ENCODE measurements around the gene CACHD1.

CACHD1 gene

DNA sequence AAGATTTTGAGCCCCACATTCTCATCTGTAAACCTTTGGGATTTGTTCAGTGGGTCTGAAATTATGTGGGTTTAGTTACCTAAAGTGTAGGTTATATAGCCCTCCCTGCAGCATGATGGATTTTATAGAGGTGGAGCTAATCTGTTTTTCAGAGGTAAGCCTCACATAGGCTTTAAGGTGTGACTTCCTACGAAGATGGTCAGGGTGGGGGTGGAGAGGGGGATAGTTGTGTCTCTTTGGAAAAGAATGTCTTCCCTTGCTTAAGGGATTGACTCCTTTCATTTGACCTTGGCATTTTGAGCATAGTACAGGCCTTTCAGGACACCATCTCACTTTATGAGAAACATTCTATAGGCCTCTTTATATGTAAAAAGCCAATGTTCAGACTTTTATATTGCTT lies 3.4 kb downstream of the CACHD1 start:
- DNase-seq, result no peak

DNA sequence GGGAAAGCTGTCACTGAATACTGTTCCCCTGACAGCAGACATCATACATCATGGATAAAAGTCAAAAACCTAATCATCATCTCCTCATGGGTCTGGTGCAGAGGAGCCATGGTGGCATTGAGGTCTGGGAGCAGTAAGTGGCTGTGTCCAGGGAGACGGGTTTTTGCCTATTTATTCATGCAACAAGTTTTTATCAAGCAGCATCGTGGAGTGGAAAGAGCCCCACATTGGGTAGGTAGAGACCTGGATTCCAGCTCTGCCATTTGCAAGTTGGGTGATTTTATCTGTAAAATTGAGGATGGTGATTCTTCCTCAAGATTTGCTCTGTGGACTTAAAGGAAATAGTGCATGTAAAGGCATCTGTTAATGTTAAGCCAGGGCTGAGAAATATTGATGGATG lies 4.2 kb downstream of the CACHD1 start:
- no peak for DNase-seq

DNA sequence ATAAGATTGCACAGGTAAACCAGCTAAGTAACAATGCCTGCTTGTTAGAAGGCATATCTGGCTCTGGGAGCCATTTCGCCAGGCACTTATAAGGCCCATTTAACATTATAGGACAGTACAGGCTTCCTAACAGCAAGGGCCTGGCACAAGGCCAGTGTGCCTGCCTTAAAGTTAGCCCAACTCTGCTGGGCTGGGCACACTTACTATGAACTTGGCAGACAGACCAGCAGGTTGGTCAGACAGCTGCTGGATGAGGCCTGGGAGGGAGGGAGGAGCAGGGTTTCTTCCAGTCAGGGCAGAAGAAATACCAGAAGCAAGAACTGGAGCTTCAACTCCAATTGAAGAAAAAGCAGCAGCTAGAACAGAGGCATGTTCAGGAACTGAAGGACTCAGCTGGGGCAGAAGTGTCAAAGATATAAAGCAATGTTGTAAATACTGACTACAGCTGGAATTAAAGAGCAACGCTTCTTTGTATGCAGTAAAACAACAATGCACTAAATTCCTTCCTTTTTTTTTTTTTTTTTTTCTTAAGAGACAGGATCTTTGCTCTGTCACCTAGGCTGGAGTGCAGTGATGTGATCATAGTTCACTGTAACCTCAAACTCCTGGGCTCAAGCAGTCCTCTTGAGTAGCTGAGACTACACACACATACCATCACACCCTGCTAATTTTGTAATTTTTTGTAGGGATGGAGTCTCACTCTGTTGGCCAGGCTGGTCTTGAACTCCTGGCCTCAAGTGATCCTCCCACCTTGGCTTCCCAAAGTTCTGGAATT lies 4.9 kb downstream of the CACHD1 start:
- peak in 3 of 14 donors; percentile 8 to 40 (median 29) for DNase-seq

DNA sequence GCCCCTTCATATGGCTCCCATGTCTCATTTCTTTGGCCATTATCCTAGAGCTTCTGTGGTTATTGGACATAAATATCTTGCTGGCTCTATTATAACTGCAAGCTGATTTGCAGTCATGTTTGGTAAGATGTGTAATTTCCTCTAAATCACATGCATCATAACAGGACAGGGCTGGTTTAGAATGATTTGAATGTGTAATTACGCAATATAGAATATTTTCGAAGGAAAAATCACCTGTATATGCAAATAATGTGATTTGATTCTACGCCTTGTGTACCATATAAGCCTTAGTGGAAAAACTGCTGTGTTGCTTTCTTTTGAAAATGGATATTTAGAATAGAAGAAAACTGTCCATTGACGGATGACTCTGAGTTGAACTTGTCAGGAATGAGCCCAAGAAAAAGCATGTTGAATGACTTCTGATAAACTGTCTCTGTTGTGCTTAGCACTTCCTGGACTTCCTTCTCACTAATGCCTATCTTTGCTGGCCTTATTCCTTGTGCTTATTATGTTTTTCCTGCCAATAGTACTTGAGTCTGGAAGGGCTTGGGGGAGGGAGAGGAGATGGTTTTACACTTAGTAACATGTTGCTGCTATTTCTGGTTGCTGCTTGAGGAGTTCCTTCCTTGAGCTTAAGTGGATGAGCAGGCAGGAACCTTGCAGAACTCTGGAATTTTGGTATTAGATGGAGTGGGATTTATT lies 6.5 kb downstream of the CACHD1 start:
- DNase-seq, result no peak

DNA sequence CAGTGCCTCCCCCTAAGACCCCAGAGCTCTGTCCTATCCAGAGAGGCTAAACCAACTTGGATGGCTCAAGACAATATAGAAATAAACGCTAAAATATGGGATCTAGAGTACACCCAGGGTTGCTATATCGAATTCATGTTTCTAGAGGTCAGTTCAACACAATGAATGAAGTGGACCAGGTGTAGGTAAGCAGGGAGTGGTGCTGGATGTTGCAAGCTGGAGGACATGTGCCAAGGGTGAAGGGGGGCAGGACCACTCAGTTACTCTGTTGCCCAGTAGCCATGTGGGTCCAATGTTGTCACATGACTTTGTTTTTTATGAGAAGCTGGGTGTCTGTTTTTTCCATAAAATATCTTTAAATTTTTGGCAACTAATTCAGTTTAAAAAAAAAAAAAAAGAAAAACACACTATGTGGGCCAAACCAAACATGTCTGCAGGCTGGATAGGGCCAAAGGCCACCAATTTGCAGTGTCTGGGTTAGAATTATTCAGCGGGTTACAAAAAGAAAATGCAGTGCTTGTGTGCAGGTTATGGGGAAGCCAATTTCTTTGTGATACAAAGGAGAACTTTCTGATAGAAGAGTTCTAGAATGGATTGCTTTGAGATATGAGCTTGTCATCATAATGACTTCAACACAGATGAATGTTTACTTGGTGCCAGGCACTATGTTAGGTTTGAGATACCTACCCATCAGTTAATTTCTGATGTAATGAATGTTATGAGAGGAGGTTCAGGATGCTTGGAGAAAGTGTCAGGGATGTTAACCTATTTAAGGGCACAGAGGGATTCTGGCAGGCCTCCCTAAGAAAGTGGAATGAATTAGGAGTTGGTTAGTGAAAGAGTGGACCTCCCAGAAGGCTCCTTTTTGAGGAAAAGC lies 8.9 kb downstream of the CACHD1 start:
- no peak for DNase-seq

DNA sequence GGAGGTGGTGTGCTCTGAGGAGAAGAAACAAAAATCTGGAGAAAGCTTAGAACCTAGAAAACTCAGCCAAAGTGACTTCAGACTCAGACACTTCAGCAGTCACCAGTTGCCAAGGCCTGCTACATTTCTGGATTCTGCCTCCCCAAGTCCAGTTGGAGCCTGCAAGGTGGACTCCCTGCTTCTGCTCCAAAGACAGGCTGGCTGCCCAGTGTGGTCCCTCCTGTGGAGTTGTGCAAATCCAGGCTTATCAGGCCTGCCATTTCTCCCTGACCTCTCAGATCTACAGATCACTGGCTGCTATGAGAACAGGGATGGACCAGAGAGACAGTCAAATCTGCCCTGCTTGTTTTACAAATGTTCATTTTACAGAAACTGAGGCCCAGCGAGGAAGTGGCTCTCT lies 9.9 kb downstream of the CACHD1 start:
- no peak for DNase-seq

DNA sequence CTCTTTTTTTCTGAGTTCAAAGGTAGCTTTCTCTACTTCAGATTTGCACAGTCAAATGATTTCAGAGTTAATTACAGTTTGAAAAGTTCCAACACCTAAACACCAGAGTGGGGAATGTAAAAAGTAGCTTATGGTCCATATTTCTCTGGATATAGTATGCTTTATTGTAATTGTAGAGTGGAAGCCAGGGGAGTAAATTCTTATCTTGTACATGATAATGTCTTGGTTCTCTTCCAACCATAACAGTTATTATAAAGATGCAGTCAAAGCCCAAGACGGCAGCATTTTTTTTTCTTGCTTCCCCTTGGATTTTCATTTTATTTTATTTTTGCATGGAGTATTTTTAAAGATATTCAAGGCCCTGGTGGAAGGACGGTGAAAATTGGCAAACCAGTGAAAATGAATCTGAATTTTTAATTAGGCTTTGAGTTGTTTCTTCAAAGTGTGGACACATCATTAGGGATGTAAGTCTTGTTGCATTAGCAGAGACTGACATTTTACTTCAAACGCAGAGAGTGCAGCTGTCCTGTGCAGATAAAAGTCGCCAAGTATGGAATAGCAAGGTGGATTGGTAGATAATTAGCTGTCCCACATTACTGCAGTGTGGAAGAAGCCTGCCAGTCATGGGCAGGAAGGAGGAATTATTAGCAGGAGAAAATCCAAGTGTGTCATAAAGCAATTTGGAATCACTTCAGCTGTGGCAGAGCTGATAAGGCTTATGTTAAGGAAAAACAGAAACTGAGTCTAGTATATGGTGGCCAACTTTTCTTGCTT lies 11.3 kb downstream of the CACHD1 start:
- DNase-seq, result no peak

DNA sequence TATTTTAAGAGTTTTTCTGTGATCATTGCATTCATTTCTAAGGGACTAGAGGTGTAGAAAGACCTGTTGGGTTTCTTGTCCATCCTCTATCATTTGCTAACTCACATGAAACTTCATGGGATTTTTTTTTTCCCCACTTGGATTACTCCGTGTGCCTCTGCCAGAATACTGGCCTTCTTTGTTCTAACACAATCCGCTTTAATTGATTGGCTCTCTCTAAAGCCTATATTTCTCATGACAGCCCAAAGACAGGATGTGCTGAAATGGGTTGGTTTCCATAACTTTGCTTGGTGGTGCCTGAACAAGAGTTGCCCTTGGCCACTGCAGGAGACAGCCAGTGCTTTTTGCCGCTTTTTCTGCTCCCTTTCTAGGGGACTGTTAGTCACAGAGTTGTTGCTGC lies 12.2 kb downstream of the CACHD1 start:
- DNase-seq, result no peak

DNA sequence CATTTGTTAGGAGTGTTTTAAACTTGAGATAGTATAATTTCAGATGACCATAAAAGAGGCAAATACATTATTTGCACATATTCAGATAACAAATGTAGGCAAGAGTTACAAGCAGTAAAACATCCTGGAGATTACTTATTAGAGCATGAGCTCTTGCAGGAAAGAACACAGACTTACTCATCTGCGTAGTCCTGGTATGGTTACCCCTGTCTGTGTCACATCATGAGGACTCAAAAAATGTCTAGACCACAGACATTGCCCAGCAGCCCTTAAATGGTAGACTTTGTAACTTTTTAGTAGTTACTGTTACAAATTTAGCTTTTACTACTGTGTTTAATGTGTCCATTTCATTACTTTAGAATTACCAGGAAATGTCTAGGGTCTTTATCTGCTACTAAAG lies 12.8 kb downstream of the CACHD1 start:
- no peak for DNase-seq

DNA sequence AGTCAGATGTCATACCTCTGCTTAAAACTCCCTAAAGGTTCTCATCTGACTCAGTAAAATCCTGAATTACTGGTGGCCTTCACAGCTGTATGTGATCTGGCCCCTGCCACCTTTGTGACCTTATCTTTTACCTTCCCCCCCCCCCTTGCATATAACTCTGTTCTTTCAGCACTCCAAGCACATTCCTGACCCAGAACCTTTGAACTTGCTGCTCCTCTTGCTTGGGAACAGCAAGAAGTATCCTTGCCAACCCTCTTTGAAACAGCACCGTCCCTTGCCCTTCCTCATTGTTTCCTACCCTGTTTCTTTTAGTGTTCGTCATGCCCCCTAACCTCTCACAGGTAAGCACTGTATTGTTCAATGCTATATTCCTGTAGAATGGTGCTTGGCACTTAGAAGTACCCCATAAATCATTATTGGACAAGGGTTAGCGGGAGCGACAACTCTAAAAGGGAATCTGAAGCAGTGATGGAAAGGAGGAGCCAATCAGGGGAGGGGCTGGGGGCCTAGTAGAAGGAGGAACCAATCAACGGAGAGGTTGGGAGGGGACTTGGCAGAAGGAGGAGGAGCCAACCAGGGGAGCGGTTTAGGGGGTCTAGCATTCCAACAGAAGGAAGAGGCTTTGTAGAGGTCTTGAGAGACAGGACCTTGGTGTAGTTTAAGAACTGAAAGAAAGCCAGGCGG lies 13.9 kb downstream of the CACHD1 start:
- DNase-seq, result no peak

DNA sequence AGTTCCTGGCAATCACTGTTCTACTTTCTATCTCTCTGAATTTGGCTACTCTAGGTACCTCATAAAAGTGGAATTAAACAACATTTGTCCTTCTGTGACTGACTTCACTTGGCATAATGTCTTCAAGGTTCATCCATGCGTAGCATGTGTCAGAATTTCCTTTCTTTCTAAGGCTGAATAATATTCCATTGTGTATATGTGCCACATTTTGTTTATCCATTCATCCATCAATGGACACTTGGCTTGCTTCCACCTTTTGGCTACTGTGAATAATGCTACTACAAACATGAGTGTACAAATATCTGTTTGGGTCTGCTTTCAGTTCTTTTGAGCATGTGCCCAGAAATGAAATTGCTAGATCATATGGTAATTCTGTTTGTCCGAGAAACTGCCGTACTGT lies 14.7 kb downstream of the CACHD1 start:
- no peak for DNase-seq

DNA sequence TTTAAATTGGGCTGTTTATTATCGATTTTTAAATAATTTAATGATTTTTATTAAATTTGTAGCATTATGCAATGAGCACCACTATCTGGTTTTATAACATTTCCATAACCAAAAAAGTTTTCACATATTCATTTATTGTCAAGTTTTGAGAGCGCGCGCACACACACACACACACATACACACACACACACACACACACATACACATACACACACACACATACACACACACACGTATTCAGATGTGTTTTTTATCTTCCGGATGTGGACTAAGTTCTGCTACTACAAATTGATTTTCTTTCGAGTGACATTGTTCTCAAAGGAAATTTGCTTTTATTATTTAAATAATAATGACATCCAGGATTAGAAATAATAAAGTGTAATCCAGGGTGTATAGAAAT lies 16.3 kb downstream of the CACHD1 start:
- DNase-seq, result no peak

DNA sequence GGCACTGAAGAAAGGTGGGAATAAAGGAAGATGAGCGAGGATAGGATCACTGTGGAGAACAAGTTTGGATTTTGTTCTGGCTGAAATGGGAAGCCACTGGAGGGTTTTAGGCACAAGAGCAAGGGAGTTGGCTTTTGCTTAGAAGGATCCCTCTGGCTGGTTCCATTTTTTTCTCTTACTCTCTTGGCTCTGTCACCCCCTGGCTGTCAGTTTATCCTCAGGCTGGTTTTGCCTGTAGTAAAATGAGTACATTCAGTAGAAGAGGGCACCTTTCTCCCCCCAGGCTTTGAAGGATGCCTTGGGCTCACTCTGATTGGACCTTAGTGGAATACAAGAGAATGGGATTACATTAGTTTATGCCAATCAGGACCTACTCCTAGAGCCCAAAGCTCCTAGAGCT lies 17.1 kb downstream of the CACHD1 start:
- DNase-seq, result no peak

DNA sequence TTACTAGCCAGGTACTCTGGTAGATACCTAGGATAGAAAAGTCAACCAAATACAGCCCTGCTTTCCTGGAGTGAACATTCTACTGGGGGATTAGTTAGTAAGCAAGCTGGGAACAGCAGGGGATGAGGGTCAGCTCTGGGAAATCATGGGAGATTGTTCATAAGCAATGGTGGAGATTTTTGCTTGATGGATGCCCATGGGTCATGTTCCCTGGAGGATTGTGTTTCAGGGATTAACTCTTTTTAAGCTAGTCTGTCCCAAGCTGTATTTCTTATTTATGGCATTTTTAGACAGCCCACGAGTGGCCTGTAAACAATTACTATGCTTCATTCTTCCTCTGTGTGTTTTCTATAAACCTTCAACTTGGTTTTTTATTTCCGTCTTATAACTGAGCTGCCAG lies 18.9 kb downstream of the CACHD1 start:
- DNase-seq, result no peak

DNA sequence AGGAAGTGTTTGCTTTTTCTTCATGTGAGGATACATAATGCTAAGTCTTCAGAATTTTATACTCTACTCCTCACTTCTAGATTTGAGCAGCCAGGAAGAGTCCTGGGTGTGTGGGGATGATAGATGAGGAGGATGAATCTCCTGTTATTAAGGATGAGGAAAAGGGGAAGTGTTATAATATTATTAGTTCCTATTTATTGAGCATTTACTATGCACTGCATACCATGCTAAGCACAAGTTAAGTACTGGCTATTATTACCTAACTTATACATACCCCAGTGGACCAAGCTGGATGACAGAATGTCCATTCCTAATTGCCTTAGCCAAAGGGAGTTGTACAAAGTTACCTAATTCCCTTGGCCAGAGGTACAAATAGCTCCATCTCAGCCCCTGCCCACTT lies 19.8 kb downstream of the CACHD1 start:
- DNase-seq, result no peak

DNA sequence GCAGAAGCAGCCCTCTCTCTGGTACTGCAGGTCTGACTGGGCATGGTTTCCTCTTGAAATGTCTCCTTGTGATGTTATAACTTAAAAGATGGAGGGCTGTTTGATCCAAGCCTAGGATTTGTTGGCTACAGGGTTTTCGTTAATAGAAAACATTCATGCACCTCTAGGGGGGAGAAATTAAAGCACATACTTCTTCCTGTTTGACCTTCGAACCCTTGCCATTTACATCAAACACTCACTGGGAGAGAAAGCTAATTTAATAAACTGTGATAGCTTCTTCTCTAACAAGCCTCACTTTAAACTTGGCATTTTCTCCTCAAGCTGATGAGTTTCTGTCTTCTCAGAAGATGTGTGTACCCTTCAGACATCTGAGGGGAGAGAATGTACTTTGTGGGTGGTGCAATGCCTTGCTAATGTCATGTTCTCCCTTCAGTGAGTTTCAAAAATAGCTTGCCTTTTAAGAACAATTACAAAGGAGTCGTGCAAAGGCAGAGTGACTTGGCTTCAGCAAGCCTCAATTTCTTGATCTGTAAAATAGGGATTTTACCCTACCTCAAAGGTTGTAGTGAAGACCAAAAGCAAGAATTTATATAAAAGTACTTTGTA lies 20.4 kb downstream of the CACHD1 start:
- no peak for DNase-seq

DNA sequence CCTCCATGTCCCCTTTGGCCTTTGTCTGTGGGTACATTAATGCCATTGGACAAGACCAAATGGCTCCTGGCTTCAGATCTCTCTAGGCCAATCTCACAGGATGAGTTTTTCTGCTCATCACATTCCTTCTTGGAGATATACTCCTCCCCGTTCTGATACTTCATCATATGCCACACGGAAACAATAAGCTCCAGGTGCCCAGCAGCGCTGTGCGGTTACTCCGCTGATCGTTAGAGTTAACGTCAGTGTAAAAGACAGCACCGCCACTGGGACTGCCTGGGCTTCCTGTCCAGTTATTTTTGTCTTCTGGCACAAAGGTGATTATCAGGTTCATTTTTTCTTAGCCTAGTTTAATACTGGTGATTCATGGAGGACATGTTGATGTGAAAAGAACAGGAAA lies 22.5 kb downstream of the CACHD1 start:
- DNase-seq, result no peak

DNA sequence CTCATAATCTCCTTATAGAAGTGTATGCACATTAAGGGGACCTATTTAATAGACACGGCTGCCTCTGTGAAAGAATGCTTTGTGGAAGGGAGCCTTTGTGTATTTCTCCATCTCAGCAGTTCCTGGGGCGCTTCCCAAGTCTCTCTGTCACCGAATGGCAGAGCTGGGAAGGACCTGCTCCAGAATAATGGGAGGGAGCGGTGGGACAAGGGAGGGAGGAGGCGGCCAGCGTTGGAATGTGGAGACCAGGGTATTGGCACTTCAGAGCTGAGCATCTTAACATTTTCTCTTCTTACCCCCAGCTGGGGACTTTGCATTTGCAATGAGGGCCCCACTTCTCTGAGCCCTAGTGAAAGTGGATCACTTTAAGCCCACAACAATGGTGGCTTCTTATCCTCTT lies 23.9 kb downstream of the CACHD1 start:
- DNase-seq, result peak in 2 of 14 donors; percentile 13 to 15

DNA sequence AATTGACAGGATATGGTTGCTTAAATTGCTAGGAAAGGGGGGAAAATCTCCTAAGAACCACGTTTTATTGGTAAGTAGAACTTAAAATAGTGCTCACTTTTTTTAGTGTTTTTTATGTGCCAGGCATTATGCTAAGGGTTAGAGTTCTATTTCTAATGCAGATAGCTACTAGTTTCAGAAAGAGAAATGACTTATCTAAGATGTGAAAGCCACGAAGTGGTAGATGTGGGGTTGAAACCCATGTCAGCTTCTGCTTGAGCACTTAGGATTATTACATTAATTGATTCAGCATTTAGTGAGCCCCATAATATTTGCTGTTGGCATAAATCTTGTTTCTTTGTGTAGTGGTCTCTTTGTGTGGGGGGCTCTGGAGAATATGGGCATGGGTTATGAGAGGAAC lies 24.7 kb downstream of the CACHD1 start:
- DNase-seq, result no peak

DNA sequence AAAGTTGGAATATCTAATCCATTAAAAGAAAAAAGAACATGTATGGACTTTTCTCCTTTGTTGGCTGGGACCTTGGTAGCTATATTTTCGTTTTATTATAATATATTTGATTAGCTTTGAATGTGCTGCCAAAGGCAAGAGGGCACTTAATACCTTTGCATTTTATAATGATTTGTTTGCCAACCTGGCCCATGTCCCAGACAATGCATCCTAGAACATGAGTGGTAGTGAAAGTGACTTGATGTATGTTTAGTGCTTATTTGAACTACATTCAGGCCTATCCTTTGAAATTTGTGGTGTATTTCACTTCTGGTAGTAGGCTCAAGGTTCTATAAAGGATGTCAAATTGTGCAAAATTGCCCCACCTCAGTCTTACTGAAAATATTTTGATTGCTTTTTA lies 25.9 kb downstream of the CACHD1 start:
- DNase-seq, result no peak

DNA sequence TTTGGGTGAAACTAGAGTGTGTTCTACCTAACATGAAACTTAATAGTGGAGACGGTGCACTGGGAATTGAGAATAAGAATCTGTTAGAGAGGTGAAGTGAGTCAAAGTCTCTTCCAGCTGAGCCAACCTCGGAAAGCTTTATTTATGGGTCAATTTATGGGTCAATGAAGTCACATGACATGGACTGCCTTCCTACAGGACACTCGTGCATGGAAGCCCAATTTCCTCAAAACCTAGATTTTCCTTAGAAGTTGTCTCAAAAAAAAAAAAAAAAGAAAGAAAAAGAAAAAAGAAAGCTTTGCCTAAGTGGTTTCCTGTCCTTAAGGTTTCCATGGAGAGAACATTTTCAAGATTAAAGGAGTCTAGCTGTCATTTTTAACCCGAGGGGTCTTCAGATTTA lies 26.7 kb downstream of the CACHD1 start:
- no peak for DNase-seq

Measured in C1 segment of cervical spinal cord (tissue), 14 donors.